Measurements from ENCODE around the gene TBC1D22A.

GRCh38 chr22:46977656-46978343 lies 215.3 kb downstream of the TBC1D22A start:
- TF ChIP-seq CTCF (IDR thresholded peaks at IDR 0.05), result no peak
- no peak for TF ChIP-seq POLR2AphosphoS5 (IDR thresholded peaks at IDR 0.05; ENCODE audit: low read depth, low read length)
- TF ChIP-seq YY1 (IDR thresholded peaks at IDR 0.05; ENCODE audit: low read depth), result no peak
- TF ChIP-seq PBX3 (IDR thresholded peaks at IDR 0.05), result no peak
- TF ChIP-seq JUND (IDR thresholded peaks at IDR 0.05), result no peak
- no peak for TF ChIP-seq MAX (IDR thresholded peaks at IDR 0.05; ENCODE audit: low read depth)
- TF ChIP-seq EP300 (IDR thresholded peaks at IDR 0.05; ENCODE audit: borderline replicate concordance in 1 of 2, low read depth in 1 of 2, low read length in 1 of 2), result no peak
- no peak for TF ChIP-seq CHD2 (IDR thresholded peaks at IDR 0.05; ENCODE audit: low read length, partially characterized antibody)
- no peak for TF ChIP-seq TCF12 (IDR thresholded peaks at IDR 0.05)
- no peak for TF ChIP-seq IRF3 (IDR thresholded peaks at IDR 0.05; ENCODE audit: low read depth, low read length)
- no peak for TF ChIP-seq NRF1 (IDR thresholded peaks at IDR 0.05; ENCODE audit: low read depth, low read length)
- no peak for TF ChIP-seq FOXM1 (IDR thresholded peaks at IDR 0.05; ENCODE audit: low read depth)
- no peak for TF ChIP-seq GABPA (IDR thresholded peaks at IDR 0.05; ENCODE audit: low read depth)
- no peak for TF ChIP-seq FOXJ3 (CRISPR knock-in tag; IDR thresholded peaks at IDR 0.05)
